Esophagus squamous epithelium (tissue), 5 donors: ENCODE data around the gene HARBI1. TPM values are rescaled to one million over a fixed set of nuclear protein-coding genes. Genes with fewer than 3 reads are reported as not detected.

Experiments
- DNase-seq: peaks from one replicate; lab custom pipeline; 2025; lab: John Stamatoyannopoulos, UW
- H3K27ac ChIP-seq, 4 donors: fragments of 200-600 bp; sonication (generic); one replicate each; pipeline ENCODE4 v1.5.1; 2016 to 2019; ENCODE audit warnings: mild to moderate bottlenecking in 1 of 4
- H3K27me3 ChIP-seq, 4 donors: fragments of 200-600 bp; sonication (generic); 1 replicate in 3 of 4; 2 replicates in 1 of 4; pipeline versions ENCODE4 v1.5.1 to v1.6.0; 2017 to 2021; ENCODE audit warnings: antibody characterized with exemption in 1 of 4
- H3K36me3 ChIP-seq, 3 donors: fragments of 200-600 bp; sonication (generic); one replicate each; pipeline ENCODE4 v1.5.1; 2016 to 2019
- H3K4me1 ChIP-seq, 3 donors: fragments of 200-600 bp; sonication (generic); one replicate each; pipeline ENCODE4 v1.5.1; 2017 to 2019
- H3K4me3 ChIP-seq, 4 donors: fragments of 200-600 bp; sonication (generic); 1 replicate in 3 of 4; 2 replicates in 1 of 4; pipeline ENCODE4 v1.5.1; 2016 to 2019; ENCODE audit warnings: mild to moderate bottlenecking in 2 of 4, moderate library complexity in 1 of 4
- H3K9me3 ChIP-seq, 3 donors: fragments of 200-600 bp; sonication (generic); one replicate each; pipeline ENCODE4 v1.5.1; 2016 to 2019
- CTCF ChIP-seq, 6 experiments: fragments of 450-650 bp in 4 of 6; fragments of 200-600 bp in 2 of 6; sonication (generic) in 2 of 6; IDR thresholded peaks; one replicate each; pipeline ENCODE4 v1.5.1; 2016 to 2019; ENCODE audit warnings: antibody characterized with exemption in 6 of 6, mild to moderate bottlenecking in 4 of 6, moderate library complexity in 4 of 6
- POLR2A ChIP-seq, 4 donors: fragments of 450-650 bp; IDR thresholded peaks; one replicate each; pipeline ENCODE4 v1.6.1; 2017; ENCODE audit warnings: antibody characterized with exemption in 4 of 4, mild to moderate bottlenecking in 4 of 4, moderate library complexity in 3 of 4
- WGBS, 2 donors: methylation state at CpG; one replicate each; pipeline ENCODE4 v1.1.5; 2018; 5-methylcytosine and 5-hydroxymethylcytosine counted together
- intact Hi-C: fragments of 100-400 bp; cut with DNase I; formaldehyde crosslinking; loops from one replicate; pipeline ENCODE4 v1.15.0; 2022
- total RNA-seq, 4 donors: library from RNA; depleted of rRNA; stranded (reverse); fragments of >200 nt; gene quantifications; one replicate each; pipeline ENCODE4 v1.1.0, GENCODE V29; 2016
- donor health status: DM: yes; HTN: yes; CAD: no.

The HARBI1 gene
- total RNA-seq, 4 donors from 2014 or later, result 1.3 to 4.2 (median 2.2) TPM

DNA sequence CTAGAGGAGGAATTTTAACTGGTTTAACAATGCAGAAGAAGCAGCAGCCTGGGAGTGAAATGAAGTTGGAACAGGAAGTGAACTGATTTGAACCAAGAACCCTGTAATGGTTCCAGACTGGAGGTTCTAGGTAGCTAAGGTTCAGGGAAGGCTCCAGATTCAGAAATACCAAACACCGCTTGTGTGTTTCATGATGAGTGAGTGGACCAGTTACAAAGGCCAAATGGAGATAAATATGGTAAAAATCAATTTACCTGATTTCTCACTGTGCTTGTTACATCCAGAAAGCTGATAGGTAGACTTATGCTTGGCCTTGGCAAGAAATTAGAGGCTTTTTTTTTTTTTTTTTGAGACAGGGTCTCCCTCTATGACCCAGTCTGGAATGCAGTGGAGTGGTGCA, 13.2 kb upstream of the HARBI1 start:
- Histone ChIP-seq H3K36me3 (peaks cover 0 to 83% (median 19%) of the 10 kb centered on the region in 3 donors), H3K27me3 (no peaks in the 10 kb centered on the region), H3K9me3 (no peaks in the 10 kb centered on the region), H3K4me3 (no peak overlapping the region), H3K4me1 (no peaks in the 10 kb centered on the region), H3K27ac (no peak overlapping the region)
- DNase-seq, result no peak
- TF ChIP-seq POLR2A (IDR thresholded peaks at IDR 0.05) (no peak), CTCF (IDR thresholded peaks at IDR 0.05) (no peak)
- intact Hi-C loops, result no loop called here
- 94 to 100% methylated on average over 1 of the region's 1 CpG for WGBS, 2 donors

- Histone ChIP-seq H3K27me3 (no peaks in the 10 kb centered on the region), H3K4me1 (no peaks in the 10 kb centered on the region), H3K4me3 (no peak overlapping the region), H3K36me3 (peaks cover 0 to 94% (median 20%) of the 10 kb centered on the region in 3 donors), H3K9me3 (no peaks in the 10 kb centered on the region), H3K27ac (no peak overlapping the region)
- intact Hi-C loops, result no loop called here
- WGBS, 2 donors, result 86 to 88% methylated on average over 6 of the region's 6 CpGs
- no peak for DNase-seq
- TF ChIP-seq POLR2A (IDR thresholded peaks at IDR 0.05), result no peak
- no peak for TF ChIP-seq CTCF (IDR thresholded peaks at IDR 0.05)
These were observed 11.9 kb upstream of the HARBI1 start for GRCh38 chr11:46628961-46629360.

DNA sequence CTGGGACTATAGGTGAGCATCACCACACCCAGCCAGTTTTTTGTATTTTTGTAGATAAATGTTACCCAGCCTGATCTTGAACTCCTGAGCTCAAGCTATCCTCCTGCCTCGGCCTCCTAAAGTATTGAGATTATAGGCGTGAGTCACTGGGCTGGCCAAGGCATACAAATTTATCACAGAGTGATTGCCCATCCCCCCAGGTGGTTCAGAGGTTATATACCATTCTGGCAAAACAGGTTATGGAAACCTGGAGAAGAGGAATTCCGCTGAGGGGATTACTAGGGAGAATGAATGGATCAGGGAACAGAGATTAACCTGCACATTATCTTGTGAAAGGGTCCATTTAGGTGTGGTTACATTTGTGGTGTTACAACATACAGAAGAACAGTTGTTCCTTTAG, 8.4 kb upstream of the HARBI1 start:
- intact Hi-C loops, result no loop called here
- WGBS, 2 donors, result 60 to 73% methylated on average over 2 to 3 of the region's 3 CpGs
- DNase-seq, result no peak
- Histone ChIP-seq H3K9me3 (no peaks in the 10 kb centered on the region), H3K27me3 (no peaks in the 10 kb centered on the region), H3K27ac (no peak overlapping the region), H3K36me3 (peaks cover 0 to 95% (median 14%) of the 10 kb centered on the region in 3 donors), H3K4me1 (peaks cover 0 to 7% (median 0%) of the 10 kb centered on the region in 3 donors), H3K4me3 (no peak overlapping the region)
- TF ChIP-seq POLR2A (IDR thresholded peaks at IDR 0.05) (no peak), CTCF (IDR thresholded peaks at IDR 0.05) (no peak)

- Histone ChIP-seq H3K27ac (peak overlapping the region in 2 of 4 donors; percentile 99 to 100), H3K27me3 (no peaks in the 10 kb centered on the region), H3K4me1 (peaks cover 10 to 56% (median 22%) of the 10 kb centered on the region in 3 donors), H3K36me3 (peaks cover 0 to 44% (median 0%) of the 10 kb centered on the region in 3 donors), H3K9me3 (no peaks in the 10 kb centered on the region), H3K4me3 (peak overlapping the region in 2 of 4 donors; percentile 4 to 99)
- WGBS, 2 donors, result 65 to 69% methylated on average over 4 to 6 of the region's 6 CpGs
- intact Hi-C loops, result no loop called here
- no peak for DNase-seq
- TF ChIP-seq CTCF (IDR thresholded peaks at IDR 0.05) (no peak), POLR2A (IDR thresholded peaks at IDR 0.05) (no peak)
These were observed 1.8 kb upstream of the HARBI1 start for GRCh38 chr11:46618837-46619236.

DNA sequence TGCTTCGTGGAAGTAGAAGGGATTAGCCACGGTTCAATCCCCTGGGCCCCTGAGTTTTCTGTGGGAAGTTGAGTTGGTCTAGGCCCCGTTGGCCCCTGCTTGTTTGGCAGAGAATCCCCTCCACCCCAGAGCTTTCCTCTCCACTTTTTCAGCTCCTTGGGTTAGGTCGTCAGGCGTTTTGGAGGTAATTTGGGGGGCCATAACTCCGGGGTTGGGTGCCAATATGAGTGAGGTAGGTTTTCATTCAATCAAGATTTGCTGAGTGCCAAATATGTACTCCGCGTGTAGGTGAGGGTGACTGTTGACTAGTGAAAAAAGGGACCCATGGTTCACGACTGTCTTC, 916 bp upstream of the HARBI1 start:
- Histone ChIP-seq H3K36me3 (peaks cover 0 to 35% (median 0%) of the 10 kb centered on the region in 3 donors), H3K4me1 (peaks cover 10 to 56% (median 22%) of the 10 kb centered on the region in 3 donors), H3K4me3 (peak overlapping the region; percentile 92 to 100 (median 96)), H3K27ac (peak overlapping the region; percentile 97 to 100 (median 99)), H3K27me3 (no peaks in the 10 kb centered on the region), H3K9me3 (no peaks in the 10 kb centered on the region)
- WGBS, 2 donors, result 0 to 4% methylated on average over 3 to 7 of the region's 9 CpGs
- DNase-seq, result no peak
- intact Hi-C loops, result no loop called here
- peak in 1 of 4 donors; percentile 0 for TF ChIP-seq POLR2A (IDR thresholded peaks at IDR 0.05)
- peak in 1 of 6 experiments; percentile 1 for TF ChIP-seq CTCF (IDR thresholded peaks at IDR 0.05)
